Stimulated activated CD4-positive, alpha-beta T cell treated with anti-CD3 and anti-CD28 coated beads, Interleukin-2, amount 100 ng/mL, for 24 hours (primary cell): ENCODE results near the gene DSG2.

Experiments
- DNase-seq, 2 donors: peaks; one replicate each; pipeline ENCODE4 v3.0.0-alpha.2; 2020

The DSG2 gene

DNA sequence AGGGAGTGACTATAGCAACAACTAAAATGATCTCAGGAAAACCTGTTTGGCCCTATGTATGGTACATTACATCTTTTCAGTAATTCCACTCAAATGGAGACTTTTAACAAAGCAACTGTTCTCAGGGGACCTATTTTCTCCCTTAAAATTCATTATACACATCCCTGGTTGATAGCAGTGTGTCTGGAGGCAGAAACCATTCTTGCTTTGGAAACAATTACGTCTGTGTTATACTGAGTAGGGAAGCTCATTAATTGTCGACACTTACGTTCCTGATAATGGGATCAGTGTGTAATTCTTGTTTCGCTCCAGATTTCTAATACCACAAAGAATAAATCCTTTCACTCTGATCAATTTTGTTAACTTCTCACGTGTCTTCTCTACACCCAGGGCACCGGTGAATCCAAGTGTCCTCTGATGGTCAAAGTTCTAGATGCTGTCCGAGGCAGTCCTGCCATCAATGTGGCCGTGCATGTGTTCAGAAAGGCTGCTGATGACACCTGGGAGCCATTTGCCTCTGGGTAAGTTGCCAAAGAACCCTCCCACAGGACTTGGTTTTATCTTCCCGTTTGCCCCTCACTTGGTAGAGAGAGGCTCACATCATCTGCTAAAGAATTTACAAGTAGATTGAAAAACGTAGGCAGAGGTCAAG is 94.7 kb downstream of the DSG2 start:
- no peak for DNase-seq

DNA sequence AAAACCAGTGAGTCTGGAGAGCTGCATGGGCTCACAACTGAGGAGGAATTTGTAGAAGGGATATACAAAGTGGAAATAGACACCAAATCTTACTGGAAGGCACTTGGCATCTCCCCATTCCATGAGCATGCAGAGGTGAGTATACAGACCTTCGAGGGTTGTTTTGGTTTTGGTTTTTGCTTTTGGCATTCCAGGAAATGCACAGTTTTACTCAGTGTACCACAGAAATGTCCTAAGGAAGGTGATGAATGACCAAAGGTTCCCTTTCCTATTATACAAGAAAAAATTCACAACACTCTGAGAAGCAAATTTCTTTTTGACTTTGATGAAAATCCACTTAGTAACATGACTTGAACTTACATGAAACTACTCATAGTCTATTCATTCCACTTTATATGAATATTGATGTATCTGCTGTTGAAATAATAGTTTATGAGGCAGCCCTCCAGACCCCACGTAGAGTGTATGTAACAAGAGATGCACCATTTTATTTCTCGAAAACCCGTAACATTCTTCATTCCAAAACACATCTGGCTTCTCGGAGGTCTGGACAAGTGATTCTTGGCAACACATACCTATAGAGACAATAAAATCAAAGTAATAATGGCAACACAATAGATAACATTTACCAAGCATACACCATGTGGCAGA is 97.3 kb downstream of the DSG2 start:
- no peak for DNase-seq

DNA sequence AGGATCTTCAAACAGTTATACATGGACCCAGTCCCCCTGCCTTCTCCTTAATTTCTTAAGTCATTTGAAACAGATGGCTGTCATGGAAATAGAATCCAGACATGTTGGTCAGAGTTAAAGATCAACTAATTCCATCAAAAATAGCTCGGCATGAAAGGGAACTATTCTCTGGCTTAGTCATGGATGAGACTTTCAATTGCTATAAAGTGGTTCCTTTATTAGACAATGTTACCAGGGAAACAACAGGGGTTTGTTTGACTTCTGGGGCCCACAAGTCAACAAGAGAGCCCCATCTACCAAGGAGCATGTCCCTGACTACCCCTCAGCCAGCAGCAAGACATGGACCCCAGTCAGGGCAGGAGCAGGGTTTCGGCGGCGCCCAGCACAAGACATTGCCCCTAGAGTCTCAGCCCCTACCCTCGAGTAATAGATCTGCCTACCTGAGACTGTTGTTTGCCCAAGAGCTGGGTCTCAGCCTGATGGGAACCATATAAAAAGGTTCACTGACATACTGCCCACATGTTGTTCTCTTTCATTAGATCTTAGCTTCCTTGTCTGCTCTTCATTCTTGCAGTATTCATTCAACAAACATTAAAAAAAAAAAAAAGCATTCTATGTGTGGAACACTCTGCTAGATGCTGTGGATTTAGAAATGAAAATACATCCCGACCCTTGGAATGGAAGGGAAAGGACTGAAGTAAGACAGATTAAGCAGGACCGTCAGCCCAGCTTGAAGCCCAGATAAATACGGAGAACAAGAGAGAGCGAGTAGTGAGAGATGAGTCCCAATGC is 98.3 kb downstream of the DSG2 start:
- DNase-seq = no peak

DNA sequence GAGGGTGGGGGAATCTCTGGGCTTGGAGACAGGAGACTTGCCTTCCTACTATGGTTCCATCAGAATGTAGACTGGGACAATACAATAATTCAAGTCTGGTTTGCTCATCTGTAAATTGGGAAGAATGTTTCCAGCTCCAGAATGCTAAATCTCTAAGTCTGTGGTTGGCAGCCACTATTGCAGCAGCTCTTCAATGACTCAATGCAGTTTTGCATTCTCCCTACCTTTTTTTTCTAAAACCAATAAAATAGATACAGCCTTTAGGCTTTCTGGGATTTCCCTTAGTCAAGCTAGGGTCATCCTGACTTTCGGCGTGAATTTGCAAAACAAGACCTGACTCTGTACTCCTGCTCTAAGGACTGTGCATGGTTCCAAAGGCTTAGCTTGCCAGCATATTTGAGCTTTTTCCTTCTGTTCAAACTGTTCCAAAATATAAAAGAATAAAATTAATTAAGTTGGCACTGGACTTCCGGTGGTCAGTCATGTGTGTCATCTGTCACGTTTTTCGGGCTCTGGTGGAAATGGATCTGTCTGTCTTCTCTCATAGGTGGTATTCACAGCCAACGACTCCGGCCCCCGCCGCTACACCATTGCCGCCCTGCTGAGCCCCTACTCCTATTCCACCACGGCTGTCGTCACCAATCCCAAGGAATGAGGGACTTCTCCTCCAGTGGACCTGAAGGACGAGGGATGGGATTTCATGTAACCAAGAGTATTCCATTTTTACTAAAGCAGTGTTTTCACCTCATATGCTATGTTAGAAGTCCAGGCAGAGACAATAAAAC is 100.2 kb downstream of the DSG2 start:
- DNase-seq = no peak
